ENCODE measurements around the gene LHPP.

- TF ChIP-seq EZH2 (IDR thresholded peaks at IDR 0.05; ENCODE audit: low read length, unreplicated experiment) (no peak), CTCF (conservative IDR thresholded peaks at IDR 0.05; ENCODE audit: low read depth, low read length) (no peak)
These were observed 182.6 kb downstream of the LHPP start for GRCh38 chr10:124644236-124644635.
